Hypothalamus (tissue), 51 donors: ENCODE measurements around the gene DOCK1.
A peak's percentile ranks its signal among the peaks of the same experiment; 100 is the strongest.

ENCODE experiments used
- DNase-seq, 51 donors: peaks; one replicate each; lab custom pipeline; 2025; lab: John Stamatoyannopoulos, UW

DOCK1 gene

GRCh38 chr10:127429601-127430312, 524.5 kb downstream of the DOCK1 start:
- DNase-seq, result no peak

- DNase-seq, result no peak
These were observed 526.3 kb downstream of the DOCK1 start for GRCh38 chr10:127431525-127431924.

GRCh38 chr10:127434006-127434405, 528.8 kb downstream of the DOCK1 start:
- no peak for DNase-seq

- no peak for DNase-seq
These were observed 530.0 kb downstream of the DOCK1 start for GRCh38 chr10:127435246-127435645.

GRCh38 chr10:127440371-127440770, 535.1 kb downstream of the DOCK1 start:
- no peak for DNase-seq

GRCh38 chr10:127441350-127442219, 536.4 kb downstream of the DOCK1 start:
- DNase-seq, result no peak

- DNase-seq, result no peak
These were observed 536.9 kb downstream of the DOCK1 start for GRCh38 chr10:127442220-127442525.

- DNase-seq, result no peak
These were observed 538.9 kb downstream of the DOCK1 start for GRCh38 chr10:127444155-127444554.

- no peak for DNase-seq
These were observed 542.0 kb downstream of the DOCK1 start for GRCh38 chr10:127447197-127447596.

- no peak for DNase-seq
These were observed 544.3 kb downstream of the DOCK1 start for GRCh38 chr10:127449490-127449889.

GRCh38 chr10:127450644-127451043, 545.4 kb downstream of the DOCK1 start:
- DNase-seq, result no peak

- no peak for DNase-seq
These were observed 546.4 kb downstream of the DOCK1 start for GRCh38 chr10:127451628-127452027.

- DNase-seq, result no peak
These were observed 547.3 kb downstream of the DOCK1 start for GRCh38 chr10:127452568-127452967.

GRCh38 chr10:127453706-127454105, 548.5 kb downstream of the DOCK1 start:
- DNase-seq, result no peak

GRCh38 chr10:127456122-127456521, 550.9 kb downstream of the DOCK1 start:
- no peak for DNase-seq

GRCh38 chr10:127458016-127458810, 553.0 kb downstream of the DOCK1 start:
- no peak for DNase-seq

- DNase-seq, result no peak
These were observed 553.6 kb downstream of the DOCK1 start for GRCh38 chr10:127458829-127459228.

GRCh38 chr10:127459918-127460317, 554.7 kb downstream of the DOCK1 start:
- DNase-seq, result peak in 1 of 51 donors; percentile 3

- DNase-seq, result no peak
These were observed 557.5 kb downstream of the DOCK1 start for GRCh38 chr10:127462643-127463295.

- no peak for DNase-seq
These were observed 558.3 kb downstream of the DOCK1 start for GRCh38 chr10:127463548-127463947.

GRCh38 chr10:127464561-127464960, 559.3 kb downstream of the DOCK1 start:
- DNase-seq, result no peak
